SK-N-SH (cell line): ENCODE measurements around the gene PLIN4.

Experiments used
- ELF1 ChIP-seq: IDR thresholded peaks from 2 replicates; pipeline ENCODE4 v1.4.0; 2012
- EP300 ChIP-seq, 2 experiments: IDR thresholded peaks; 2 replicates each; pipeline versions ENCODE4 v1.4.0 to v1.6.1; 2012; ENCODE audit warnings: borderline replicate concordance in 1 of 2, low read depth in 1 of 2, low read length in 1 of 2
- FOXM1 ChIP-seq: IDR thresholded peaks from 2 replicates; pipeline ENCODE4 v1.4.0; 2012; ENCODE audit warnings: low read depth, mild to moderate bottlenecking
- GATA2 ChIP-seq: sonication (generic); formaldehyde crosslinking; IDR thresholded peaks from 2 replicates; pipeline ENCODE4 v1.5.0; 2020; ENCODE audit warnings: mild to moderate bottlenecking, missing genetic modification reagents
- MEF2A ChIP-seq: IDR thresholded peaks from 2 replicates; pipeline ENCODE4 v1.4.0; 2012; ENCODE audit warnings: low read depth, borderline replicate concordance
- MXI1 ChIP-seq: IDR thresholded peaks from 2 replicates; pipeline ENCODE4 v1.6.1; 2012; ENCODE audit warnings: mild to moderate bottlenecking, low read depth, low read length, improper control_type of control experiment
- POLR2AphosphoS5 ChIP-seq: IDR thresholded peaks from 2 replicates; pipeline ENCODE4 v1.6.1; 2012; ENCODE audit warnings: low read depth, low read length
- RXRA ChIP-seq: IDR thresholded peaks from 2 replicates; pipeline ENCODE4 v1.4.0; 2012; ENCODE audit warnings: low read depth, mild to moderate bottlenecking, borderline replicate concordance
- TEAD4 ChIP-seq: IDR thresholded peaks from 2 replicates; pipeline ENCODE4 v1.4.0; 2012; ENCODE audit warnings: mild to moderate bottlenecking, borderline replicate concordance; ENCODE audit not compliant: insufficient read depth
- TF ChIP-seq, protein P1 (sequence below): fragments of 200-600 bp; sonication (generic); IDR thresholded peaks from 2 replicates; pipeline ENCODE4 v1.6.1; 2017; ENCODE audit warnings: antibody characterized with exemption, mild to moderate bottlenecking, moderate library complexity
- TF ChIP-seq, protein P2 (sequence below): IDR thresholded peaks from 2 replicates; pipeline ENCODE4 v1.6.1; 2012; ENCODE audit warnings: mild to moderate bottlenecking, low read depth, low read length, moderate library complexity
- TF ChIP-seq, protein P3 (sequence below): IDR thresholded peaks from 2 replicates; pipeline ENCODE4 v1.4.0; 2012; ENCODE audit warnings: low read depth
- TF ChIP-seq, protein P4 (sequence below): IDR thresholded peaks from 2 replicates; pipeline ENCODE4 v1.4.0; 2012; ENCODE audit warnings: low read depth, borderline replicate concordance

DNA sequence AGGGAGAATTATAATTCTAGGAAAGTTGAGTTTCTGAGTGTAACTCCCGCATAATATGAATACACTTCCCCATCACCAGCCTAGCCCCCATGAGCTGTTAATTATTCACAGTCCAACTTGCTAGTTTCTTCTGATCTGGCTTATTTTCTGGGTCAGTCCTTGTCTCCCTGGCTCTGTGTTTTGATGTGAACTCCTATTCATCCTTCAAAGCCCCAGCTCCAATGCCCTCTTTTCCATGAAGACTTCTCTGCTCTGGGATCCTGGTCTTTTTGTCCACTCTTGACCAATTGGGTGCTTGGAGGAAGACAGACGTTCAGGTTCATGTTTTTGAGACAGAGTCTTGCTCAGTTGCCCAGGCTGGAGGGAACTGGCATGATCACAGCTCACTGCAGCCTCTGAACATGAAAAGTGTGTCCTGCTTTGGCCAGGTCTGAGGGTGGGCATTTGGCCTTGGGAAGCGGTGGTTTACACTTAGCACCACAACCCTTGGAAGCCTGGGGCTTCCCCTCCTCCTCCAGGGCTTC lies 20.9 kb upstream of the PLIN4 start:
- TF ChIP-seq, protein P1, sequence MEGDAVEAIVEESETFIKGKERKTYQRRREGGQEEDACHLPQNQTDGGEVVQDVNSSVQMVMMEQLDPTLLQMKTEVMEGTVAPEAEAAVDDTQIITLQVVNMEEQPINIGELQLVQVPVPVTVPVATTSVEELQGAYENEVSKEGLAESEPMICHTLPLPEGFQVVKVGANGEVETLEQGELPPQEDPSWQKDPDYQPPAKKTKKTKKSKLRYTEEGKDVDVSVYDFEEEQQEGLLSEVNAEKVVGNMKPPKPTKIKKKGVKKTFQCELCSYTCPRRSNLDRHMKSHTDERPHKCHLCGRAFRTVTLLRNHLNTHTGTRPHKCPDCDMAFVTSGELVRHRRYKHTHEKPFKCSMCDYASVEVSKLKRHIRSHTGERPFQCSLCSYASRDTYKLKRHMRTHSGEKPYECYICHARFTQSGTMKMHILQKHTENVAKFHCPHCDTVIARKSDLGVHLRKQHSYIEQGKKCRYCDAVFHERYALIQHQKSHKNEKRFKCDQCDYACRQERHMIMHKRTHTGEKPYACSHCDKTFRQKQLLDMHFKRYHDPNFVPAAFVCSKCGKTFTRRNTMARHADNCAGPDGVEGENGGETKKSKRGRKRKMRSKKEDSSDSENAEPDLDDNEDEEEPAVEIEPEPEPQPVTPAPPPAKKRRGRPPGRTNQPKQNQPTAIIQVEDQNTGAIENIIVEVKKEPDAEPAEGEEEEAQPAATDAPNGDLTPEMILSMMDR: no peak
- TF ChIP-seq RXRA (no peak), POLR2AphosphoS5 (no peak), MXI1 (no peak), EP300 (IDR thresholded peaks at IDR 0.05; ENCODE audit: borderline replicate concordance in 1 of 2, low read depth in 1 of 2, low read length in 1 of 2) (no peak), MEF2A (no peak), FOXM1 (no peak), ELF1 (no peak), TEAD4 (no peak), GATA2 (CRISPR knock-in tag) (no peak)
- TF ChIP-seq, protein P2, sequence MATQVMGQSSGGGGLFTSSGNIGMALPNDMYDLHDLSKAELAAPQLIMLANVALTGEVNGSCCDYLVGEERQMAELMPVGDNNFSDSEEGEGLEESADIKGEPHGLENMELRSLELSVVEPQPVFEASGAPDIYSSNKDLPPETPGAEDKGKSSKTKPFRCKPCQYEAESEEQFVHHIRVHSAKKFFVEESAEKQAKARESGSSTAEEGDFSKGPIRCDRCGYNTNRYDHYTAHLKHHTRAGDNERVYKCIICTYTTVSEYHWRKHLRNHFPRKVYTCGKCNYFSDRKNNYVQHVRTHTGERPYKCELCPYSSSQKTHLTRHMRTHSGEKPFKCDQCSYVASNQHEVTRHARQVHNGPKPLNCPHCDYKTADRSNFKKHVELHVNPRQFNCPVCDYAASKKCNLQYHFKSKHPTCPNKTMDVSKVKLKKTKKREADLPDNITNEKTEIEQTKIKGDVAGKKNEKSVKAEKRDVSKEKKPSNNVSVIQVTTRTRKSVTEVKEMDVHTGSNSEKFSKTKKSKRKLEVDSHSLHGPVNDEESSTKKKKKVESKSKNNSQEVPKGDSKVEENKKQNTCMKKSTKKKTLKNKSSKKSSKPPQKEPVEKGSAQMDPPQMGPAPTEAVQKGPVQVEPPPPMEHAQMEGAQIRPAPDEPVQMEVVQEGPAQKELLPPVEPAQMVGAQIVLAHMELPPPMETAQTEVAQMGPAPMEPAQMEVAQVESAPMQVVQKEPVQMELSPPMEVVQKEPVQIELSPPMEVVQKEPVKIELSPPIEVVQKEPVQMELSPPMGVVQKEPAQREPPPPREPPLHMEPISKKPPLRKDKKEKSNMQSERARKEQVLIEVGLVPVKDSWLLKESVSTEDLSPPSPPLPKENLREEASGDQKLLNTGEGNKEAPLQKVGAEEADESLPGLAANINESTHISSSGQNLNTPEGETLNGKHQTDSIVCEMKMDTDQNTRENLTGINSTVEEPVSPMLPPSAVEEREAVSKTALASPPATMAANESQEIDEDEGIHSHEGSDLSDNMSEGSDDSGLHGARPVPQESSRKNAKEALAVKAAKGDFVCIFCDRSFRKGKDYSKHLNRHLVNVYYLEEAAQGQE: no peak
- TF ChIP-seq, protein P3, sequence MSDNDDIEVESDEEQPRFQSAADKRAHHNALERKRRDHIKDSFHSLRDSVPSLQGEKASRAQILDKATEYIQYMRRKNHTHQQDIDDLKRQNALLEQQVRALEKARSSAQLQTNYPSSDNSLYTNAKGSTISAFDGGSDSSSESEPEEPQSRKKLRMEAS: no peak
- TF ChIP-seq, protein P4, sequence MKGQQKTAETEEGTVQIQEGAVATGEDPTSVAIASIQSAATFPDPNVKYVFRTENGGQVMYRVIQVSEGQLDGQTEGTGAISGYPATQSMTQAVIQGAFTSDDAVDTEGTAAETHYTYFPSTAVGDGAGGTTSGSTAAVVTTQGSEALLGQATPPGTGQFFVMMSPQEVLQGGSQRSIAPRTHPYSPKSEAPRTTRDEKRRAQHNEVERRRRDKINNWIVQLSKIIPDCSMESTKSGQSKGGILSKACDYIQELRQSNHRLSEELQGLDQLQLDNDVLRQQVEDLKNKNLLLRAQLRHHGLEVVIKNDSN: no peak
